HG02798 (cell line): Measurements from ENCODE around the gene TADA2A.
"Not testable (repeated sequence)": the region's sequence is repeated elsewhere in the genome, so short reads cannot be mapped to it uniquely, and the experiment has no call there.

ENCODE experiments used
- ATAC-seq: cut with Tn5 transposase; IDR thresholded peaks from one replicate; pipeline ENCODE4 v1.9.1; 2021; ENCODE audit warnings: mild to moderate bottlenecking; ENCODE audit not compliant: unreplicated experiment, poor library complexity

The TADA2A gene

DNA sequence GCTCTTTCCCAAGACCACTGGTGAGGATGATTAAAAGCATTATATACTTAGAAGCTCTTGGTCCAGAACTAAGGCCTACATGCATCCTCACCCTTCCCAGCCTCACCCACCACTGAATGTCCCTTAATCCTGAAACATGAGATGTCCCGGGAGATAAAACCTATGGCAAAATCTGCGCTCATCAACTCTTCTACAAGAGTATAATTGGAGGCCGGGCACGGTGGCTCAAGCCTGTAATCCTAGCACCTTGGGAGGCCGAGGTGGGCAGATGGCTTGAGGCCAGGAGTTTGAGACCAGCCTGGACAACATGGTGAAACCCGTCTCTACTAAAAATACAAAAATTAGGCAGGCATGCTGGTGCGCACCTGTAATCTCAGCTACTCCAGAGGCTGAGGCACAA lies 13.3 kb upstream of the TADA2A start:
- no peak for ATAC-seq

DNA sequence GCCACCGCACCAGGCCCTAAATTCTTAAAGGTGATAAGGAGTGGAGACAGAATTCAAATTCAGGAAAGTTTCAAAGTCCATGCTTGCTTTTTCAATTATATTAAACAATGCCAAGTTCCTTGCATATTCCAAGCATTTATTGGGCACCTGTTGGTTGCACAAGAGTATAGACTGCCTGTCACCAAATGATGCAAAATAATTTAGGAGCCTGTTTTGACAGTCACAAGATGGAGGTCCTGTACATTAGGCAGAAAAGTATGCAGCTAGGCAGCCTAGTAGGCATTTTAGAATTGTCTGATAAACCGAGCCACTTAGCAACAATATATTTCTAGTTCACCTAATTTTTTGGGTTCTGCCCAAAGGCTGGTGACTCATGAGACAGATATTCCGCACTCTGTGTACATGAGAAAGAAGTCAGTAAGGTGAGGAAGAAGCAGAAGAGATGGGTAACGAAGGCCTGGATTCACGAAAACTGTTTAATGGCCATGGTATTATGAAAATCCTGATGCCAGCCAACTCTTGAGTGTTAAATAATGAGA lies 7.4 kb upstream of the TADA2A start:
- no peak for ATAC-seq

- ATAC-seq: no peak
Observed at GRCh38 chr17:37400505-37400904, 6.2 kb upstream of the TADA2A start.

DNA sequence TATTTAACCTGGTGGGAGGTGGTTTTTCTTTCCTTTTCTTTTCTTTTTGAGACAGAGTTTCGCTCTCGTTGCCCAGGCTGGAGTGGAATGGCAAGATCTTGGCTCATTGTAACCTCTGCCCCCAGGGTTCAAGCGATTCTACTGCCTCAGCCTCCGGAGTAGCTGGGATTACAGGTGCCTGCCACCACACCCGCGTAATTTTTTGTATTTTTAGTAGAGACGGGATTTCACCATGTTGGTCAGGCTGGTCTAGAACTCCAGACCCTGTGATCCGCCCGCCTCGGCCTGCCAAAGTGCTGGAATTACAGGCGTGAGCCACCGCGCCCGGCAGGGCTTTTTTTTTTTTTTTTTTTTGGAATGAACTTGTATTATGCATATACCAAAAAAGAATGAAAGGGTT lies 1.2 kb upstream of the TADA2A start:
- not testable (repeated sequence) for ATAC-seq

DNA sequence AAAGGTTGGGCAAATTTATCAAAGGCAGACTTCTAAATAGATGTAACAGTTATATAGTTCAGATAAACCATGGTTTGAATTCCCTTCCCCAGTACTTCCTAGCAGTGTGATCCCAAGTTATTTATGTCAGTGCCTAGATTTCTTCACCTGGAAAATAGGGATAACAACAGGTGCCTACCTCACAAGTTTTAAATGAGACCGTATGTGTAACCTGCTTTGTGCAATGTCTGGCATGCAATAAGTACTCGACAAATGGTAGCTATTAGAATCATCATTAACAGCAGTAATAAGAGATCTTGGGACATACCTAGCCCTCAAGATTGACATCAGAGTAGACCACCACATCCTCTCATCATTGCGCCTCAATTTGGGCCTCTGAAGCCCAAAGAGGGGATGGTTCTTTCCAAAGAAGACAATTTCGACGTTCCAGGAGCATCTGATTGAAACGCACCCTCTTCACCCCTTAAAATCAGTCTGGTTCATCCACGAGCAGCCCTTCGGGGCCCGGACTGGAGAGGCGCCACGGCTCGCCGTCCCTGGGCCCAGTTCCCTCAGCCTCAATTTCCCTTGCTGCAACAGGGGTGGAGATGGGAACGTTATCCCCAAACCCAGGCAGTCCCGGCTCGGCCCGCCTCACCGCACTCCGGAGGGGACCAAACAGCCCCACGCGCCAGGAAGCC lies 591 bp upstream of the TADA2A start:
- peak; percentile 32 for ATAC-seq

DNA sequence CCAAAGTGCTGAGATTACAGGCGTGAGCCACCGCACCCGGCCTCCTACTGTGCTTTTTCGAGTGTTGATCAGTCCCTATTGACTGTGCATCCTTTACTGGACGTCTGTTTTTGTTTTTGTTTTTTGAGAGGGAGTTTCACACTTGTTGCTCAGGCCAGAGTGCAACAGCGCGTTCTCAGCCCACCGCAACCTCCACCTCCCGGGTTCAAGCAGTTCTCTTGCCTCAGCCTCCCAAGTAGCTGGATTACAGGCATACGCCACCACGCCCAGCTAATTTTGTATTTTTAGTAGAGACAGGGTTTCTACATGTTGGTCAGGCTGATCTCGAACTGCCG lies 1.4 kb downstream of the TADA2A start:
- not testable (repeated sequence) for ATAC-seq

DNA sequence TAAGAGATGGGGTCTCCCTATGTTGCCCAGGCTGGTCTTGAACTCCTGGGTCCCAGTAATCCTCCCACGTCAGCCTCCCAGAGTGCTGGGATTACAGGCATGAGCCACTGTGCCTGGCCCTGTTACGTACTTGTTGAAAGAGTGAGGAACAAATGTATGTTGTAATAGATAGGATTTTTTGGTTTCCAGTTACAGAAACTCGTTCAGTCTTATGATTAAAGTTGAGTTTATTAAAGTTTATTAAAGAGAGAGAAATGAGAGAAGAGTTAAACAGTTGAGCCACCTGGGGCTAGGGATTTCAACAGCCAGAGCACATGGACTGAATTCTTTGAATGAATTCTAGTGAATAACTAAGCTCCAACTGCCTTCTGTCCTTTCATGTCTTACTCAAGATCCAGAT lies 3.7 kb downstream of the TADA2A start:
- ATAC-seq: no peak

DNA sequence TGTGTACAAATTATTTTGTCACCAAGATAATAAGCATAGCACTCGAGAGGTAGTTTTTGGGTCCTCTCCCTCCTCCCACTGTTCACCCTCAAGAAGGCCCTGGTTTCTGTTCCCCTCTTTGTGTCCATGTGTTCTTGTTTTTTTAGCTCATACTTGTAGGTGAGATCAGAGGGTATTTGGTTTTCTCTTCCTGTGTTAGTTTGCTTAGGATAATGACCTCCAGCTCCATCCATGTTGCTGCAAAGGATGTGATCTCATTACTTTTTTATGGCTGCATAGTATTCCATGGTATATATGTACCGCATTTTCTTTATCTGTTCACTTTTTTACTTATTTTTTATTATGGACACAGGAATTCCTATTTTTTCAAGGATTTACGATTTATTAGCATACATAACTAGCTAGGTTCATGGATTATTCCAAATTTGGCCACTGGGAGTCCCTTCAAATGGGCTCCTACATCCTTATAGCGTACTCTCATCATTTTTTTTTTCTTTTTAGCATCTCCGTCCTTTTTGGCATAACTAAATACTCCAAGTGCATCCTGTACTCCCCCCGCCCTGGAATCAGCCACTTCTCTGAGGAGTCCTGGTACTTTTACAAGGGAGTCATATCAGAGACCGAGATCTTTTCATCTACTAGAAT lies 7.3 kb downstream of the TADA2A start:
- ATAC-seq: no peak

- ATAC-seq: no peak
Observed at GRCh38 chr17:37417852-37418251, 11.2 kb downstream of the TADA2A start.

DNA sequence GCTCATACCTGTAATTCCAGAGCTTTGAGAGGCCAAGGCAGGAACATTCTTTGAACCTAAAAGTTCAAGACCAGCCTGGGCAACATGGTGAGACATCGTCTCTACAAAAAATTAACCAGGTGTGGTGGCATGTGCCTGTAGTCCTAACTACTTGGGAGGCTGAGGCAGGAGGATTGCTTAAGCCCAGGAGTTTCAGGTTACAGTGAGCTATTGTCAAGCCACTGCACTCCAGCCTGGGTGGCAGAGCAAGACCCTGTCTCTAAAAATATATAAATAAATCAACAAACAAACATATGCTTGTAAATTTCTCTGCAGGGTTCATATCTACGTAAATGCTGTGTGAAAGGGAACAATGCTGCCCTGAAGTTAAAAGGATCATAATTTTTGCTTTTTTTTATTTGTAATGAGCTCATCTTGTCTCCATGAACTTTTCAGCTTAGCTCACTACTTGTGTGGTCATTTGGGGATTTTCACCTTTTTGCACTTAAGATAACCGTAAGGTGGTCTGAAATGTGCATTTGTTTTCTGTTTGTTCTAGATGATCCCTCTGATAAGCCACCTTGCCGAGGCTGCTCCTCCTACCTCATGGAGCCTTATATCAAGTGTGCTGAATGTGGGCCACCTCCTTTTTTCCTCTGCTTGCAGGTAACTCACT lies 16.4 kb downstream of the TADA2A start:
- no peak for ATAC-seq

- ATAC-seq: no peak
Observed at GRCh38 chr17:37425268-37425667, 18.6 kb downstream of the TADA2A start.

DNA sequence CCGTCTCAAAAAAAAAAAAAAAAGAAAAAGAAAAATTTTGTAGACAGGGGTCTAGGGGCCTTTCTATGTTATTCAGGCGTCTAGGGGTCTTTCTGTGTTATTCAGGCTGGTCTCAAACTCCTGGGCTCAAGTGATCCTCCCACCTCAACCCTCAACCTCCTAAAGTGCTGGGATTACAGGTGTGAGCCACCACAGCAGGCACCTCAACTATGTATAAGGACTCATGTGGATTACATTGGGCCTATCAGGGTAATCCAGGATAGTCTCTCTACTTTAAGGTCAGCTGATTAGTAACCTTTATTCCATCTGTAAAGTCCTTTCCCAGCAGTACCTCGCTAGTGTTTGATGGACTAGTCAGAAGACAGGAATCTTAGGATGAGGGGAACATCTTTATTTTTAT lies 22.4 kb downstream of the TADA2A start:
- ATAC-seq: no peak

DNA sequence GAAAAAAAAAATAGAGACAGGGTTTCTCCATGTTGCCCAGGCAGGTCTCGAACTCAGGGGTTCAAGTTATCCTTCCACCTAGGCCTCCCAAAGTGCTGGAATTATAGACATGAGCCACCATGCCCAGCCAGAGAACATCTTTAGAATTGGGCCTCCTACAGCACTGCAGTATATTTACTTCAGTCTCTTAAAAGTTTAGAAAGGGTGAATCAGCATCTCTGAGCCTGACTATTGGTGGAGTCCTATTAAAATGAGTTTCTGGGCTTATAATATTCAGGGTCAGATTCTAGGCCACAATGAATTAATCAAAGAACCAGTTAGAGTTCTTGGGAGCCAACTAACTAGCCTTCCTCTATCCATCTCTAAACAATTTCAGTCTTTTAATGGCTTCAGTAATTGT lies 22.8 kb downstream of the TADA2A start:
- ATAC-seq: no peak

DNA sequence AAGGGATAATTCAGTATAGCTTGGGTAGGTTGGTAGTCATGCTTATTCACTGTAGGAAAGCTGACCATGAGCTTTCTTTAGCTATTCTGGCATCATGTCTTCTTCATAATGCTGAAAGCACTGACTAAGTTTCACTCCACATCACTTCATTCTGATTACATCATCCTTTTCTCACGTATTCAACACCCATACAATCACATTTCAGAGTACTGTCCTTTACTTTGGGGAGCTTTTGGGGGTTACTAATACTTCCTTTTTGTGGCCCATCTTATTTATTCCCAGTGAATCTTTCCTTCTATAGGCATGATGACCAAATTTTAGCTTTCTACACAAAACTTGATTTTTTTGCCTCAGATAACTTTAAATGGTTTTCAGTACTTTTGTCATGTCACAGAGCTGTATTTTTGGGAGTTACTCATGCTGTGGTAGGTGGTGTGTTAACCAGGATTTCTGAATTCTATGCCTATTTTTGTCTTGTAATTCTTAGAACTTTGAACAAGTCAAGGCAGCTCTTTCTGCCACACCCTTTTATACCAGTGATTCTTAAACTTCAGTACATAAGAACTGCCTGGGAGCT lies 23.5 kb downstream of the TADA2A start:
- peak; percentile 38 for ATAC-seq

GRCh38 chr17:37432671-37433070 lies 26.0 kb downstream of the TADA2A start:
- ATAC-seq: no peak

GRCh38 chr17:37438141-37438540 lies 31.5 kb downstream of the TADA2A start:
- no peak for ATAC-seq

DNA sequence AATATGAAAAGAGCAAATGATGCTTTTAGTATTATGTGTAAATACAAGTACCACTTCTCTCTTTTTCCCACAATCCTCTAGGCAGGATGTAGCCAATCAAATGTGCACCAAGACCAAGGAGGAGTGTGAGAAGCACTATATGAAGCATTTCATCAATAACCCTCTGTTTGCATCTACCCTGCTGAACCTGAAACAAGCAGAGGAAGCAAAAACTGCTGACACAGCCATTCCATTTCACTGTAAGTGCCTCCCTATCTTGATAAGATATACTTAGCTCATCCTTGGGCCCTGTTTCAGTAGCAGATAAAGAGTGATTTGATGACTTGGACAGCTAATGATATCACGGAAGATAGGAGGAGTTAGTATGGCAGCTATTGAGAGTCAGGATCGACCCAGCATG lies 33.7 kb downstream of the TADA2A start:
- no peak for ATAC-seq

GRCh38 chr17:37441369-37442014 lies 34.8 kb downstream of the TADA2A start:
- not testable (repeated sequence) for ATAC-seq

DNA sequence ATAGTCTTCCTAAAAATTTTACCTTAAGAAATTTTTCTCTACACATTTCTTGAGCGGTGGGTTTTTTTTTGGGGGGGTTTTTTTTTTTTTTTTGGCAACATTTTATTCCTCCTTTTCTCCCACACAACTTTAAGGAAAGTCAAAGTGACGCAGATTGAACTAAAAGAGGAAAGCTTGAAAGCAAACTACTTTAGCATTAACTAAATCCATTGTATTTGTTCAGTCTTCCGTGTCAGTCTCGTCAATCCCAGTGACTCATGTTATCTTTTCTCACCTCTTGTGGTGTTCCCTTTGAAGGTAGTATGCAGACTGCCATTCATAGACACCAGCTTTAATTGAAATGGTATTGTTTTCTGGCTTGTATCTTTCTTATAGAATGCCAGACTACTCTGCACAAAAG lies 39.3 kb downstream of the TADA2A start:
- no peak for ATAC-seq

DNA sequence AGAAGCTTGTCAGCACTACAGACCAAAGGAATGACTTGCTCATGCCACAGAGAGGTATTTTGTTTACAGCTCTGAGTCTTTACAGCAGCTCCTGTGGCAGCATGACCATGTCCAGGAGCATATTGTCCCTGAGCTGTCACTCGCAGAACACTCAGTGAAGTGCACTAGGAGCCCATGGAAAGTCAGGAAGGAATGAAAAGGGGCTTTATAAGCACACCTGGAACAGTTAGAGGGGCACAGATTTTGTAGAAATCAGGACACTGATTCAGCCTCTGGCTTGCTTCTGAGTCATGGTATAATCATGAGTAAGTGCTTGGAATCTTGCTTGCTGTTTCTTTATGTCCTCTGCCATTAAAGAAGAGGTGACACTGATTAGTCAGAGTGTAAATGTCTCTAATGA lies 41.0 kb downstream of the TADA2A start:
- ATAC-seq: no peak

GRCh38 chr17:37450112-37450511 lies 43.4 kb downstream of the TADA2A start:
- ATAC-seq: no peak
